ENCODE measurements around the gene NLRP2B.
"Not testable (repeated sequence)": the region's sequence is repeated elsewhere in the genome, so short reads cannot be mapped to it uniquely, and the experiment has no call there.

The NLRP2B gene

DNA sequence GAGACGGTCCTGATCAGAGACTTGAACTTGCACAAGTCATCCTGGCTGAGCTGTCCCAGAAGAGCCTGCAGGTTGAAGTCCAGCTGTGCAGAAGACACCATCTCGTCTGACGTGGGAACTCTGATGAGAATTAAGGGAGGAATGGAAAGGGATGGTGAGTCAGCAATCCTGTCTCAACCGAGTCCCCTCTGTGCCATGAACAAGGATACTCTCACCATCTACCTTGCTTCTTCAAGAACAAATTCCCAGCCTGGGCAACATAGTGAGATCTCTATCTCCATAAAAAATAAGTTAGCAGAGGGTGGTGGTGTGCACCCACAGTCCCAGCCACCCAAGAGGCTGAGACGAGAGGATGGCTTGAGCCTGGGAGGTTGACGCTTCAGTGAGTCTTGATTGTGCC, at the start of gene NLRP2B:
NLRP2B (minus strand) TSS at position 101 of the 400 bp plus-strand sequence.
- no peak for DNase-seq

- DNase-seq: not testable (repeated sequence)
Observed at GRCh38 chrX:57725995-57726394, 45.9 kb upstream of the NLRP2B start.

GRCh38 chrX:57681341-57681740, 1.3 kb upstream of the NLRP2B start:
- no peak for DNase-seq

GRCh38 chrX:57678686-57679428, 1.2 kb downstream of the NLRP2B start:
- DNase-seq: no peak

GRCh38 chrX:57677132-57677858, 2.8 kb downstream of the NLRP2B start:
- no peak for DNase-seq

GRCh38 chrX:57675320-57675719, 4.7 kb downstream of the NLRP2B start:
- no peak for DNase-seq

DNA sequence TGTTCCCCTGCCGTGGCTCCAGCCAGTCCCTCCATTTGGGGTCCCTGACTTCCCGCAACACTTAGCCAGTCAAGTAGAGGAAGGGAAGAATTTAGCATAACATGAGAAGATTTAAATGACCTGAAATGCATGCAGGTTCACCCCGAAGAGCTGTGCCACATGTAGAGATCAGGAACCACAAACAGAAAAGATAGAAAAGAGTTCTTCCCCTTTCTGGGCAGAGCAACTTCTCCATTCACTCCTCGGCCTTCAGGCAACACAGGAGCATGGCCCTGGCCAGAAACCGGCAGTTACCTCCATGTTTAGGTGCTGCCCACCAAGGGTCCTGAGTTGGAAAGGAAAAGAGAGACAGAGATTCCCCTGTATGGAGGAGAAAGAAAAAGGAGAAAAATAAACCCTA, 5.2 kb downstream of the NLRP2B start:
- DNase-seq: no peak

- no peak for DNase-seq
Observed at GRCh38 chrX:57669961-57670360, 10.1 kb downstream of the NLRP2B start.

GRCh38 chrX:57667010-57667409, 13.1 kb downstream of the NLRP2B start:
- no peak for DNase-seq

DNA sequence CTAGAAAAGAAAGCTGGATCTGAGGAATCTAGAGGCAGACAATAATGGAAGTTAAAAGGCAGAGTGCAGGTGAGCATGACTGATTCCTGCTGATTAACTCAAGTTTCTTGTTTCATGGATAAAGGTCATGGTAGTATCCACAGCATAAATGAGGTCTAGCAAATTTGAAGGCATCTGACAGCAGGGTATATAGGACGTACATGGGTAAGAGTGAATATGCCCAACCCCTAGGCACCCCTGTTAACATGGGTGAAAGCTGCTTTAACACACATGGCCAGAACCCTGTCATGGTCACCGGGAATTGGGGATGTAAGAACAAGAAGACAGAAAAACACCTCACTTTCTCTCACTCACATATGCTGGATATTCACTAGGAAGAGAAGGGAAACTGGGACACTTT, 25.0 kb downstream of the NLRP2B start:
- no peak for DNase-seq

GRCh38 chrX:57652705-57653104, 27.4 kb downstream of the NLRP2B start:
- no peak for DNase-seq

- DNase-seq: no peak
Observed at GRCh38 chrX:57651169-57651919, 28.7 kb downstream of the NLRP2B start.

GRCh38 chrX:57647020-57647419, 33.0 kb downstream of the NLRP2B start:
- DNase-seq: no peak

GRCh38 chrX:57643698-57644097, 36.4 kb downstream of the NLRP2B start:
- DNase-seq: no peak

DNA sequence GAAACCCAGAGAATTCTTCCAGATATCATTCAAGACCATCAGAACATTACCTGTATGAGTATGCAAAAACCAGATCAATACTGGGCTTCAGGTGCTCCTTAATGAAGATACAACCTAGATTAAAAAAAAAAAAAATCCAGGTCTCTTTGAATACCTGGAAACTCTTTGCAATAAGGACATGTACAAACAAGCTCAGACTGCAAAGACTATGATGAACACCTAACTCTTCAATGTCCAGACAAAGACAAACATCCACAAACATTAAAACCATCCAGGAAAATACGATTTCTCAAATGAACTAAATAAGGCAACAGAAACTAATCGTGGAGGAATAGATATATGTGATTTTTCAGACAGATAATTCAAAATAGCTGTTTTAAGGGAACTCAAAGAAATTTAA, 38.7 kb downstream of the NLRP2B start:
- no peak for DNase-seq

DNA sequence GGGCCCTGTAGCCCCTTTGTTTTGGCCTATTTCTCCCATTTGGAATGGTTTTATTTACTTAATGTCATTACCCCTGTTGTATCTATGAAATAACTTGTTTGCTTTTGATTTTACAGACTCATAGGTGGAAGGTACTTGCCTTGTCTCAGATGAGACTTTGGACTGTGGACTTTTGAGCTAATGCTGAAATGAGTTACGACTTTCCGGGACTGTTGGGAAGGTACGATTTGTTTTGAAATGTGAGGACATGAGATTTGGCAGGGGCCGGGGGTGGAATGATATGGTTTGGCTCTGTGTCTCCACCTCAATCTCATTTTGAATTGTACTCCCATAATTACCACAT, 39.4 kb downstream of the NLRP2B start:
- no peak for DNase-seq

GRCh38 chrX:57629438-57629837, 50.6 kb downstream of the NLRP2B start:
- not testable (repeated sequence) for DNase-seq

All from amniotic stem cell (primary cell).